Endodermal cell (in vitro differentiated cells): ENCODE data around the gene TMPRSS2. TPM values are rescaled to one million over a fixed set of nuclear protein-coding genes. Genes with fewer than 3 reads are reported as not detected.

Experiments
- DNase-seq: peaks from one replicate; pipeline ENCODE4 v3.0.0-alpha.2; 2017
- H3K27ac ChIP-seq: 2 replicates; pipeline ENCODE4 v1.5.1; 2013; ENCODE audit warnings: mild to moderate bottlenecking, low read depth, low read length, moderate library complexity
- H3K27me3 ChIP-seq: 2 replicates; pipeline ENCODE4 v1.6.1; 2013; ENCODE audit warnings: mild to moderate bottlenecking, low read length, moderate library complexity; ENCODE audit not compliant: insufficient read depth, control insufficient read depth, poor library complexity, severe bottlenecking
- H3K36me3 ChIP-seq: 2 replicates; pipeline ENCODE4 v1.7.0; 2013; ENCODE audit warnings: mild to moderate bottlenecking, low read length, moderate library complexity; ENCODE audit not compliant: control insufficient read depth, insufficient read depth
- H3K4me1 ChIP-seq: one replicate; pipeline ENCODE4 v1.7.0; 2013; ENCODE audit warnings: low read length; ENCODE audit not compliant: control insufficient read depth, insufficient read depth
- H3K4me3 ChIP-seq: 2 replicates; pipeline ENCODE4 v1.5.1; 2013; ENCODE audit warnings: mild to moderate bottlenecking, low read length, moderate library complexity
- H3K9ac ChIP-seq: 2 replicates; pipeline ENCODE4 v1.6.1; 2013; ENCODE audit warnings: mild to moderate bottlenecking, low read length, moderate library complexity; ENCODE audit not compliant: poor library complexity, severe bottlenecking; ENCODE audit errors: extremely low read depth
- H3K9me3 ChIP-seq: 2 replicates; pipeline ENCODE4 v1.6.1; 2013; ENCODE audit warnings: mild to moderate bottlenecking, low read length, moderate library complexity; ENCODE audit not compliant: control insufficient read depth
- H3K27ac Mint-ChIP-seq: 2 replicates; pipeline ENCODE4 v1.8.0; 2020; ENCODE audit warnings: mixed read lengths
- H3K27me3 Mint-ChIP-seq: 2 replicates; pipeline ENCODE4 v1.8.0; 2021; ENCODE audit warnings: mild to moderate bottlenecking, mixed read lengths; ENCODE audit not compliant: insufficient read depth
- H3K36me3 Mint-ChIP-seq: 2 replicates; pipeline ENCODE4 v1.8.0; 2020; ENCODE audit warnings: low read depth, mixed read lengths
- H3K4me1 Mint-ChIP-seq: 2 replicates; pipeline ENCODE4 v1.8.0; 2020; ENCODE audit warnings: mixed read lengths
- H3K4me3 Mint-ChIP-seq: 2 replicates; pipeline ENCODE4 v1.8.0; 2020; ENCODE audit warnings: mild to moderate bottlenecking, moderate library complexity, mixed read lengths
- H3K9me3 Mint-ChIP-seq: 2 replicates; pipeline ENCODE4 v1.8.0; 2020; ENCODE audit warnings: mild to moderate bottlenecking, mixed read lengths
- CTCF ChIP-seq: fragments of 200-600 bp; sonication (generic); conservative IDR thresholded peaks from 2 replicates; pipeline ENCODE4 v1.5.0; 2021; ENCODE audit warnings: antibody characterized with exemption, mild to moderate bottlenecking
- WGBS, 2 experiments: methylation state at CpG; one replicate each; pipeline versions ENCODE4 v1.1.5 to v1.1.7; 2013; ENCODE audit warnings: missing lambda C conversion rate in 2 of 2, mixed read lengths in 1 of 2; ENCODE audit not compliant: insufficient coverage in 1 of 2, insufficient read length in 1 of 2; 5-methylcytosine and 5-hydroxymethylcytosine counted together
- total RNA-seq, 2 donors: library from RNA; stranded (reverse); fragmentation: NEBNext Ultra II Directional in 1 of 2; extraction: Animal tissue kit (Norgen Biotek cat#: 25700) in 1 of 2; gene quantifications; 2 replicates in 1 of 2; 3 replicates in 1 of 2; pipeline ENCODE4 v1.2.1, GENCODE V29; 2021

Gene TMPRSS2
- total RNA-seq, 2 donors from 2014 or later = 17.6 to 19.2 TPM

DNA sequence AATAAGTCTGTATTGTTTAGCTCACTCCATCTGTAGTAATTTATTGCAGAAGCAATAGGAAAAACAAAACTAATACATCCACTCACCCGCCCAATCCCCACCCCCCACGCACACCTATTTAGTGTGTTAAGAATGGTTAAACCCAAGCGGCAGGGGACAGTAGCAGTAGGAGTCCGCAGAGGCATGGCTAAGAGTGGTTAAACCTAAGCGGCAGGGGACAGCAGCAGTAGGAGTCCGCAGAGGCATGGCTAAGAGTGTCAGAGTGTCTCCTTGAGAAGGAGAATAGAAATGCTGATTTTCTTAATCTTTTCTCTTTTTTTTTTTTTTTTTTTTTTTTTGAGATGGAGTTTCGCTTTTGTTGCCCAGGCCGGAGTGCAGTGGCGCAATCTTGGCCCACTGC, 34.8 kb upstream of the TMPRSS2 start:
- Histone ChIP-seq H3K9ac (no peak overlapping the region), H3K27me3 (no peaks in the 10 kb centered on the region), H3K9me3 (no peaks in the 10 kb centered on the region), H3K27ac (no peak overlapping the region), H3K4me3 (no peak overlapping the region), H3K4me1 (no peaks in the 10 kb centered on the region), H3K36me3 (no peaks in the 10 kb centered on the region)
- Mint-ChIP-seq H3K9me3 (no peaks in the 10 kb centered on the region), H3K4me3 (no peak overlapping the region), H3K27ac (no peak overlapping the region), H3K27me3 (peaks cover 2% of the 10 kb centered on the region), H3K36me3 (no peaks in the 10 kb centered on the region), H3K4me1 (peaks cover 4% of the 10 kb centered on the region)
- no peak for DNase-seq
- 76 to 100% methylated on average over 2 to 9 of the region's 9 CpGs for WGBS, 2 experiments
- no peak for TF ChIP-seq CTCF

DNA sequence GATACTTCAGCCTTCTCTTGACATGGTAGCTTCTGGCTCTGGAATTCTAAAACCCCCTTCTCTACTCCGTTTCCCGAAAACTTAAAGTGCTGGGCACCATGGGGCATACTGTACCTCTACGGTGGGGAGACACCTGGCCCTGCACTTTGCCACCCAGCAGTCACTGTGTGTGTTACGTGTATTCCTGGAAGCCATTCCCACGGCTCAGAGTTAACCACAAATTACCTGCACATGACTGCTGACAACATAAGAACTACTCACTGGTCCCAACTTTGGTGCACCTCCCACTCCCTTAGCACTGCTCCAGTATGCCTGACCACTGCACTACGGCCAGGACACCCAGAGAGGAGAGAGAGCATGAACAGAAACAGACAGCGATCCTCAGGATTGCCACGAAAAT, 29.4 kb upstream of the TMPRSS2 start:
- no peak overlapping the region for H3K9ac ChIP-seq
- H3K4me3 ChIP-seq = no peak overlapping the region
- Mint-ChIP-seq H3K9me3 (peaks cover 2% of the 10 kb centered on the region), H3K4me3 (no peak overlapping the region), H3K27ac (no peak overlapping the region), H3K27me3 (peaks cover 2% of the 10 kb centered on the region), H3K36me3 (no peaks in the 10 kb centered on the region), H3K4me1 (peaks cover under 1% of the 10 kb centered on the region)
- no peaks in the 10 kb centered on the region for H3K4me1 ChIP-seq
- no peaks in the 10 kb centered on the region for H3K9me3 ChIP-seq
- 91 to 95% methylated on average over 7 to 8 of the region's 8 CpGs for WGBS, 2 experiments
- no peak overlapping the region for H3K27ac ChIP-seq
- H3K36me3 ChIP-seq = no peaks in the 10 kb centered on the region
- no peaks in the 10 kb centered on the region for H3K27me3 ChIP-seq
- no peak for TF ChIP-seq CTCF
- no peak for DNase-seq

DNA sequence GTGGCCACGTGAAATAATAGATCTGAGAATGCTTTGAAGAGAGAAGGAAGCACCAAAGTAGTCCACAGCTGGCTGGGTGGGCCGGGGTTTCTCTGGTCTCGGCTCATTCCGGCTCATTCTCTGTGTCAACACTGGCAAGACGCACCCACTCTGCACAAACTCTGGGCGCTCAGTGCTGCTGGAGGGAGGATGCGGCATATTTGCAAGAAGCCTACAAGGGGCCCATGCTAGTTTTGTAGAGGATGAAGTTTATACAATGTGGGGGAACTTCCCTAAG, 28.8 kb upstream of the TMPRSS2 start:
- Histone ChIP-seq H3K4me1 (no peaks in the 10 kb centered on the region), H3K9me3 (no peaks in the 10 kb centered on the region), H3K27ac (no peak overlapping the region), H3K27me3 (no peaks in the 10 kb centered on the region), H3K4me3 (no peak overlapping the region), H3K9ac (no peak overlapping the region), H3K36me3 (no peaks in the 10 kb centered on the region)
- Mint-ChIP-seq H3K27ac (no peak overlapping the region), H3K27me3 (peaks cover 2% of the 10 kb centered on the region), H3K4me1 (peaks cover 5% of the 10 kb centered on the region), H3K9me3 (peaks cover 2% of the 10 kb centered on the region), H3K4me3 (no peak overlapping the region), H3K36me3 (no peaks in the 10 kb centered on the region)
- WGBS, 2 experiments = 92 to 96% methylated on average over 4 to 7 of the region's 7 CpGs
- DNase-seq = no peak
- no peak for TF ChIP-seq CTCF
